ENCODE results near the gene YWHAB. TPM values are rescaled to one million over a fixed set of nuclear protein-coding genes. Genes with fewer than 3 reads are reported as not detected.
A peak's percentile ranks its signal among the peaks of the same experiment; 100 is the strongest.

The YWHAB gene
- total and polyA plus RNA-seq, 11 donors, result 32.2 to 160 (median 120) TPM

DNA sequence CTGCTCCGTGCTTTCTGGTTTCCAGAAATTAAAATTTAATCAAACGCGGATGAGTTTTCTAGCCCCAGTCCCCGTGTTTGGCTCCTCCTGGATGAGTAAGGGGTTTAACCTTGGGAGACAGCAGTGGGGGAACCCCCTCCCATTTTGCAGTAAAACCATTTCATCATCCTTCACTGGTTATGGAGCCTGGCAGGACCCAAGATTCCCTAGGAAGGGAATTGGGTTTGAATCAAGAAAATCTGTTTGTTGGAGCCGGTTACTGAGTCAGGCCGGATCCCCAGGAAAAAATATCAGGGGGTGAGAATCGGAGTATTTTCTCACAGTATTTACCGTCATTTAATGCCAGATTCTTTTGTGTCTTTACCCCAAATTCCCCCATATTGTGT is 754 bp downstream of the YWHAB start:
- H3K4me3 ChIP-seq, result peak overlapping the region; percentile 77 to 99 (median 95)
- no peaks in the 10 kb centered on the region for H3K27me3 ChIP-seq
- WGBS, 4 donors, result 0 to 2% (median 1%) methylated on average over 8 of the region's 8 CpGs
- peak overlapping the region; percentile 91 to 100 (median 98) for H3K27ac ChIP-seq
- ATAC-seq (no peak), DNase-seq (no peak)
- peaks cover 0 to 21% (median 2%) of the 10 kb centered on the region in 9 donors for H3K36me3 ChIP-seq
- peaks cover 8 to 60% (median 46%) of the 10 kb centered on the region in 12 donors for H3K4me1 ChIP-seq
- intact Hi-C loops (cut with DNase I), result loop anchor here in 3 of 10 donors (5.0 to 10.0 kb wide), 3 partner anchors 76 to 341 kb away; partner anchors contain the start of genes STK4 (in 2 of the 3) and TOMM34 (in 1 of the 3)
- no peak for TF ChIP-seq POLR2A (IDR thresholded peaks at IDR 0.05)
- TF ChIP-seq CTCF (IDR thresholded peaks at IDR 0.05), result peak in 1 of 12 donors; percentile 0
- H3K9me3 ChIP-seq, result no peaks in the 10 kb centered on the region

- ATAC-seq, result no peak
These were observed 1.3 kb downstream of the YWHAB start for GRCh38 chr20:44886828-44887227.

GRCh38 chr20:44887466-44887865 is 2.0 kb downstream of the YWHAB start:
- Histone ChIP-seq H3K9me3 (no peaks in the 10 kb centered on the region), H3K4me3 (peak overlapping the region in 8 of 12 donors; percentile 81 to 99 (median 96)), H3K4me1 (peaks cover 11 to 71% (median 53%) of the 10 kb centered on the region in 12 donors), H3K36me3 (peaks cover 0 to 21% (median 7%) of the 10 kb centered on the region in 9 donors), H3K27me3 (no peaks in the 10 kb centered on the region), H3K27ac (peak overlapping the region in 1 of 12 donors; percentile 99)
- TF ChIP-seq POLR2A (IDR thresholded peaks at IDR 0.05) (no peak), CTCF (IDR thresholded peaks at IDR 0.05) (no peak)
- ATAC-seq (no peak), DNase-seq (no peak)
- intact Hi-C loops (cut with DNase I), result loop anchor here in 3 of 10 donors (5.0 to 10.0 kb wide), 3 partner anchors 75 to 343 kb away; partner anchors contain the start of genes STK4 (in 2 of the 3) and TOMM34 (in 1 of the 3)
- 38 to 68% (median 50%) methylated on average over 4 of the region's 4 CpGs for WGBS, 4 donors

More at GRCh38 chr20:44886828-44887227, 1.3 kb downstream of the YWHAB start:
- Histone ChIP-seq H3K4me1 (peaks cover 11 to 66% (median 49%) of the 10 kb centered on the region in 12 donors), H3K36me3 (peaks cover 0 to 21% (median 5%) of the 10 kb centered on the region in 9 donors), H3K9me3 (no peaks in the 10 kb centered on the region), H3K4me3 (peak overlapping the region in 11 of 12 donors; percentile 77 to 99 (median 95)), H3K27me3 (no peaks in the 10 kb centered on the region), H3K27ac (peak overlapping the region in 8 of 12 donors; percentile 95 to 100 (median 98))
- intact Hi-C loops (cut with DNase I), result loop anchor here in 3 of 10 donors (5.0 to 10.0 kb wide), 3 partner anchors 75 to 342 kb away; partner anchors contain the start of genes STK4 (in 2 of the 3) and TOMM34 (in 1 of the 3)
- 0 to 7% (median 0%) methylated on average over 2 of the region's 2 CpGs for WGBS, 4 donors
- DNase-seq, result no peak
- TF ChIP-seq POLR2A (IDR thresholded peaks at IDR 0.05) (no peak), CTCF (IDR thresholded peaks at IDR 0.05) (no peak)

DNA sequence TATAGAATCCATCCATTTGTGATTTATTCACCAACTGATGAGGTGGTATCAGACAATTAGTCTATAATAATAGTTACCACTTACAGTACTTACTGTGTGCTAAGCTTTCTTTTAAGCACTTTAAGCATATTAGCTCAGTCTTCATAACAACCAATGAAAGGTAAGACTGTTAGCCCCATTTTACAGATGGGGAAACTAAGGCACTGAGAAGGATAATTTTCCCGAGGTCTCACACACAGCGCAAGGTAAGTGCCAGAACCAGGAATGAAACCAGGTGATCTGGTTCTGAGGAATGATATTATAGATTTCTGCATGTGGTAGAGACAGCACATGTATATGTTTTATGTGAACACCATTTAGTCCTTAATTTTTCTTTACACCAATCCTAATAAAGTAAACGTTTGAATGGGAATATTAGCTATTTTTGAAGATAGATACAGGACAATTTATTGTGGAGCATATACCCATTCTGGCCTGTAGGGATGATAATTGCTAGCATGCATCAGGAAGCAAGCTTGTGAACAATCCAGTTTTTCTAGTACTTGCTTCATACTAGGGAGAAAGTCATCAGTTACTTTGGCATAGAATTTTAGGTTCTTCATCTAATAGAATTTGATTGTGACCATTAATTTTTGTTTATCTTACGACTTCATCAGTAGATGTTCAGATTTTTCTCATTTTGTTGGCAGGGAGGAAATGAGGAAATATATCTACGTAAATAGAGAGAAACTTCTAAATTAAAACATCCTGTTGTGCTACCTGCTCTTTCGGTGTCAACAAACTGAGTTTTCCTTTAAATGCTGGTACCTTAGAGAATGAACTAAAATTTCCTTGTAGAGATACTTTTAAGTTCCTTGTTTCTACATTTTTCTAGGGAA is 3.0 kb downstream of the YWHAB start:
- whole genome bisulfite sequencing, 4 donors, result 58 to 67% (median 63%) methylated on average over 6 of the region's 6 CpGs
- intact Hi-C loops (cut with DNase I), result loop anchor here in 3 of 10 donors (5.0 to 10.0 kb wide), 3 partner anchors 74 to 344 kb away; partner anchors contain the start of genes STK4 (in 2 of the 3) and TOMM34 (in 1 of the 3)
- ATAC-seq (no peak), DNase-seq (no peak)
- Histone ChIP-seq H3K36me3 (peaks cover 0 to 21% (median 7%) of the 10 kb centered on the region in 9 donors), H3K4me1 (peaks cover 11 to 78% (median 58%) of the 10 kb centered on the region in 12 donors), H3K9me3 (no peaks in the 10 kb centered on the region), H3K27ac (peak overlapping the region in 1 of 12 donors; percentile 23), H3K4me3 (peak overlapping the region in 4 of 12 donors; percentile 81 to 96 (median 96)), H3K27me3 (no peaks in the 10 kb centered on the region)
- TF ChIP-seq POLR2A (IDR thresholded peaks at IDR 0.05), result no peak
- peak in 3 of 12 donors; percentile 15 to 30 (median 28) for TF ChIP-seq CTCF (IDR thresholded peaks at IDR 0.05)

Measured in heart left ventricle (tissue), 16 donors.